Breast epithelium (tissue), 4 donors: Measurements from ENCODE around the gene ME3. TPM values are rescaled to one million over a fixed set of nuclear protein-coding genes. Genes with fewer than 3 reads are reported as not detected.

Experiments used
- DNase-seq, 2 donors: peaks; one replicate each; pipeline ENCODE4 v3.0.0-alpha.2; 2019; ENCODE audit warnings: low spot score in 2 of 2
- H3K27ac ChIP-seq, 2 donors: fragments of 200-600 bp; sonication (generic) in 1 of 2; one replicate each; pipeline ENCODE4 v1.5.1; 2016 to 2019; ENCODE audit warnings: mild to moderate bottlenecking in 1 of 2
- H3K27me3 ChIP-seq, 2 donors: fragments of 200-600 bp; sonication (generic) in 1 of 2; one replicate each; pipeline versions ENCODE4 v1.5.1 to v1.6.0; 2017 to 2019; ENCODE audit warnings: control low read depth in 1 of 2, mild to moderate bottlenecking in 1 of 2
- H3K36me3 ChIP-seq: fragments of 200-600 bp; one replicate; pipeline ENCODE4 v1.5.1; 2019
- H3K4me1 ChIP-seq, 2 donors: fragments of 200-600 bp; sonication (generic); one replicate each; pipeline ENCODE4 v1.5.1; 2016 to 2019; ENCODE audit warnings: control low read depth in 1 of 2
- H3K4me3 ChIP-seq, 3 donors: fragments of 200-600 bp; sonication (generic); 1 replicate in 2 of 3; 2 replicates in 1 of 3; pipeline ENCODE4 v1.5.1; 2016 to 2019; ENCODE audit warnings: mild to moderate bottlenecking in 3 of 3, moderate library complexity in 2 of 3
- H3K9me3 ChIP-seq, 2 donors: fragments of 200-600 bp; sonication (generic) in 1 of 2; one replicate each; pipeline ENCODE4 v1.5.1; 2016 to 2019; ENCODE audit warnings: control low read depth in 1 of 2
- POLR2A ChIP-seq: fragments of 450-650 bp; IDR thresholded peaks from one replicate; pipeline ENCODE4 v1.6.1; 2016; ENCODE audit warnings: antibody characterized with exemption, mild to moderate bottlenecking, moderate library complexity
- POLR2AphosphoS5 ChIP-seq, 3 donors: sonication (generic); formaldehyde crosslinking; IDR thresholded peaks; one replicate each; pipeline ENCODE4 v1.6.1; 2017; ENCODE audit warnings: antibody characterized with exemption in 3 of 3
- intact Hi-C: fragments of 100-400 bp; cut with DNase I; formaldehyde crosslinking; loops from one replicate; pipeline ENCODE4 v1.15.1; 2023; ENCODE audit warnings: low total_unique reads
- total RNA-seq, 3 donors: library from RNA; depleted of rRNA; stranded (reverse); fragments of >200 nt; gene quantifications; one replicate each; pipeline ENCODE4 v1.1.0, GENCODE V29; 2016
- TF ChIP-seq, protein P1 (sequence below), 3 donors: fragments of 450-650 bp; IDR thresholded peaks; one replicate each; pipeline ENCODE4 v1.5.1; 2016 to 2017; ENCODE audit warnings: antibody characterized with exemption in 3 of 3, mild to moderate bottlenecking in 3 of 3, moderate library complexity in 3 of 3

ME3 gene
- total RNA-seq, 3 donors from 2014 or later: 53.0 to 68.5 (median 56.3) TPM

DNA sequence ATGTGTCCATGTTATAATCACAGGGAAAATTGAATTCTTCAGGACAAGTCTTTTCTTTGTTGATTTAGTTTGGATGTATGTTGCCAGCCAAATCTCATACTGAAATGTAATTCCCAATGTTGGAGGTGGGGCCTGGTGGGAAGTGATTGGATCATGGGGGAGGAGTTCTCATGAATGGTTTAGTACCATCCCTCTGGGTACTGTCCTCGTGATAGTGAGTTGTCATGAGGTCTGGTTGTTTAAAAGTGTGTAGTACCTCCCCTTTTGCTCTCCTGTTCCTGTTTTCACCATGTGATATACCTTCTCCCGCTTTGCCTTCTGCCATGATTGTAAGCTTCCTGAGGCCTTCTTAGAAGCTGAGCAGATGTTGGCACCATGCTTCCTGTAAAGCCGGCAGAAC, 197.4 kb downstream of the ME3 start:
- H3K4me1 ChIP-seq: peaks cover 0 to 7% of the 10 kb centered on the region in 2 donors
- no peaks in the 10 kb centered on the region for H3K36me3 ChIP-seq
- TF ChIP-seq POLR2A: no peak
- intact Hi-C loops: no loop called here
- H3K9me3 ChIP-seq: no peaks in the 10 kb centered on the region
- H3K4me3 ChIP-seq: no peak overlapping the region
- peak overlapping the region in 1 of 2 donors; percentile 1 for H3K27ac ChIP-seq
- no peak for DNase-seq
- no peaks in the 10 kb centered on the region for H3K27me3 ChIP-seq

DNA sequence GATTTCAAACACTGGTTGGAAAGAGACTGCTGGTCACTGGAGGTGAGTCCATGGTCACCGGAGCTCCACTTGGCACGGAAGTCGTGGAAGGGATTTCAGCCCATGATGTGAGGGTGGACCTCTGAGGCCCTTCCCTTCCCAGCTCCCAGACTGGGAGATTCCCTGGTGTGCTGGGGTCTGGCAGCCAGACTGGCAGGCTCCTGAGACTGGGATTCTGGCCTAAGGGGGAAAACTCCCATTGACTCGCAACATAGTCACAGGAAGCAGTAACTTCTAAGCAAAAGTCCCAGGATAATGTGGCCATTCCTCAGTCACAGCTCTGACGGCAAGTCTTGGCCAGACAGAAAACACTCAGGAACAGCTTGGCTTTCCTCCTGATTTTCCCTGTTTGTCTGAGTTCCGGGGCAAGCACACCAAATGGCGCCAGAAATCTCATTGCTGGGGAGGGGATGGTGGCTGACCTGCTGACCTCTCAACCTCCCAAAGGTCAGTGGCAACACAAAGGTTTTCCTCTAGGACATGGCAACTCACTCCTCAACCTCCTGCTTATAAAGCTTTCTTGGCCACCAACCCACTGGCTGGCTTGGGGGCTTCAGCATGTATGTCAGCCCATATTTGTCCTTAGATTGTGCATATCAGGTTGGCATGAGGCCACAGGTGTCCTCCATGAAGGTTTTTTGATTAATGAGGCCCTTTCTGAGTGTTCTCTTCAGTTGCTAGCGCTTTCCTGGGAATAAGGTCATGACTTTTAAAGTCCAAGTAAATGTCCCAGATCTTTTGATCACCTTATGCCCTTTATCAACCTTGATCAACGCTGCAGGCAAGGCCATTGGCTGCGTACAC, 198.2 kb downstream of the ME3 start:
- H3K36me3 ChIP-seq: no peaks in the 10 kb centered on the region
- no peak for DNase-seq
- no peaks in the 10 kb centered on the region for H3K27me3 ChIP-seq
- TF ChIP-seq POLR2A (no peak), POLR2AphosphoS5 (IDR thresholded peaks at IDR 0.05) (no peak)
- TF ChIP-seq, protein P1, sequence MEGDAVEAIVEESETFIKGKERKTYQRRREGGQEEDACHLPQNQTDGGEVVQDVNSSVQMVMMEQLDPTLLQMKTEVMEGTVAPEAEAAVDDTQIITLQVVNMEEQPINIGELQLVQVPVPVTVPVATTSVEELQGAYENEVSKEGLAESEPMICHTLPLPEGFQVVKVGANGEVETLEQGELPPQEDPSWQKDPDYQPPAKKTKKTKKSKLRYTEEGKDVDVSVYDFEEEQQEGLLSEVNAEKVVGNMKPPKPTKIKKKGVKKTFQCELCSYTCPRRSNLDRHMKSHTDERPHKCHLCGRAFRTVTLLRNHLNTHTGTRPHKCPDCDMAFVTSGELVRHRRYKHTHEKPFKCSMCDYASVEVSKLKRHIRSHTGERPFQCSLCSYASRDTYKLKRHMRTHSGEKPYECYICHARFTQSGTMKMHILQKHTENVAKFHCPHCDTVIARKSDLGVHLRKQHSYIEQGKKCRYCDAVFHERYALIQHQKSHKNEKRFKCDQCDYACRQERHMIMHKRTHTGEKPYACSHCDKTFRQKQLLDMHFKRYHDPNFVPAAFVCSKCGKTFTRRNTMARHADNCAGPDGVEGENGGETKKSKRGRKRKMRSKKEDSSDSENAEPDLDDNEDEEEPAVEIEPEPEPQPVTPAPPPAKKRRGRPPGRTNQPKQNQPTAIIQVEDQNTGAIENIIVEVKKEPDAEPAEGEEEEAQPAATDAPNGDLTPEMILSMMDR (IDR thresholded peaks at IDR 0.05): no peak
- intact Hi-C loops: no loop called here
- no peak overlapping the region for H3K4me3 ChIP-seq
- peak overlapping the region; percentile 24 to 60 for H3K27ac ChIP-seq
- H3K4me1 ChIP-seq: peaks cover 0 to 7% of the 10 kb centered on the region in 2 donors
- no peaks in the 10 kb centered on the region for H3K9me3 ChIP-seq

DNA sequence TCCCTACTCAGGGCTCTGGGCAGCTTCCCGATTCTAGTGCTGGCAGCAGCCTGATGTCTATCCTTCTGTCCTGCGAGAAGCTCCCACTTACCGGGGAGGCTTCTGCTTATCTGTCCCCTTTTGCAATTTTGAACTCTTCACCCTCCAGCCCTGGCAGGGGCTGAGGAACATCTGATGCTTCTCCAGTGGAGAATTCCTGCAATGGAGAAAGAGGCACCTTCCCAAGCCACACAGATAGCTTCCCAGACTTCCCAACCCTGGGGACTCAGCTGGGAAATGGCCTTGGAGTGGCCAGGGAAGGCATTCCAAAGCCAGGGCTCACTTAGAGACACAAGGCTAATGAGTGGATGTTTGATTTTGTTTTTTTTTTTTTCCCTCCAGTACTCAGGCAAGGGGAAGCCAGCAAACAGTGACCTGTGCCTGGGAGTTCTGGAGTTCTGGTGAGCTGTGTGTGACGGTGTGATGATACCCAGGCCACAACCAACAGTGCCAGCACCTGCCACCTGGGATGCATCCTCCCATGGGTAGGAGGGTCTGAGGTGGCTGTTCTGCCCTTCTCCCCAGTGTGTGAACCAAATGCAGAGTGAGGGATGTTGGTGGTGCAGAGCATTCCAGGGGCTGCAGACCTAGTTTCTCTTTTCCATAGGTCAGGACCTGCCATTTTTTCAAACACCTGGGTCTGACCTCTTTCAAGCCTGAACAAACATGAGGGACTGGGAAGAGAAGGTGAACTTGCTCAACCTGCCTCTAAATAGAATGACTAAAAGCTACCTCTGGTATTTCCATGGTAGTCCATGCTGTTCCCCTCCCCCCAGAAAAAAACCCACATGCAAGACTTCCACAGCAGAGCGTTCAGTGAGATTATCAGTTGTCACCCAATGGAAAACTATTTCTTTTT, 202.7 kb downstream of the ME3 start:
- Histone ChIP-seq H3K27ac (peak overlapping the region in 1 of 2 donors; percentile 29), H3K9me3 (no peaks in the 10 kb centered on the region), H3K4me3 (no peak overlapping the region), H3K36me3 (no peaks in the 10 kb centered on the region), H3K4me1 (no peaks in the 10 kb centered on the region), H3K27me3 (no peaks in the 10 kb centered on the region)
- intact Hi-C loops: no loop called here
- TF ChIP-seq, protein P1 (IDR thresholded peaks at IDR 0.05): no peak
- TF ChIP-seq POLR2AphosphoS5 (IDR thresholded peaks at IDR 0.05) (no peak), POLR2A (no peak)
- DNase-seq: no peak

DNA sequence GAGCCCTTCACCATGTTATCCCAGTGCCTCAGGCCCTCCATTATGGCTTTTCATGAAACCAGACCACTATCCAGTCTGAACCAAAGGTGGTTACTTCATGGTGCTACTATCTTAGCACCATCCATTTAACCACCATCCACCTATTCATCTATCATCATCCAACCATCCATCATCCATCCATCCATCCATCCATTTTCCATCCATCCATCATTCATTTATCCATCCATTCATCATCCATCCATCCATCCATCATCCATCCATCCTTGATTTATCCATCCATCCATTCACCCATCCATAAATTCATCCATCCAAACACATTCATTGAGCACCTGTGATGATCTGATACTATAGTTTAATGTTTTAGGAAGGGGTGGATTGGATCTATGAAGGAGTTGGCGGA, 204.2 kb downstream of the ME3 start:
- intact Hi-C loops: no loop called here
- Histone ChIP-seq H3K4me1 (no peaks in the 10 kb centered on the region), H3K9me3 (no peaks in the 10 kb centered on the region), H3K27me3 (no peaks in the 10 kb centered on the region), H3K4me3 (no peak overlapping the region), H3K27ac (no peak overlapping the region), H3K36me3 (no peaks in the 10 kb centered on the region)
- TF ChIP-seq POLR2A (no peak), POLR2AphosphoS5 (IDR thresholded peaks at IDR 0.05) (no peak)
- TF ChIP-seq, protein P1 (IDR thresholded peaks at IDR 0.05): no peak
- no peak for DNase-seq

DNA sequence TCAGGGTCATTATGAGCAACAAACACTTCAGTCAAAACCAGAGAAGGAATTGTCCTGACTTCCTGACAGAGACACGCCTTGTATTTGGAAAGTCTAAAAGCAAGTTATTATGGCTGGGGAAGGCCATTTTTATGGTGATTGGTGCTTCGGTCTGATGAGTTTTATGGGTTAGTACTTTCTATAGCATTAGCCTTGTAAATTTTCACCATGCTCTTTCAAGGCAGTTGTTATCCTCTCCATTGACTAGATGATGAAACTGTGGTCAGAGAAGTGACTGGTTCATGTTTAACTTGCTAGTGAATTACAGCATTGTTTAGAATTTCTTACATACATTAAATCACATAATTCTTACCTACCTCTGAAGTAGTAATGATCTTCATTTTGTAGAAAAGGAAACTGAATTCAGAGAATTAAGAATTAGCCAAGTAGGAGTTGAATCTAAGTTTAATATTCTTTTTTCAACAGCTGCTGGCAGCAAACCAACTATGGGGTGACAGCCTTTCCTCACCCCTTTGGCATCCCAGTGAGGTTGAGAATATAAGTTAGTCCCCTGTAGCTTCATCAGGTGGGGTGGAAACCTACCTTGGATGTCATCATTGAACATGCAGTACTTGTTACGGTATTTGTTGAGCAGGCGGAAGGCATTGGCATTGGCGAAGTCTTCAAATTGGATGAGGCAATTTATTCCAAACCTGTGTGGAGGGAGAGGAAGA, 207.8 kb downstream of the ME3 start:
- Histone ChIP-seq H3K27ac (no peak overlapping the region), H3K36me3 (no peaks in the 10 kb centered on the region), H3K4me1 (peaks cover 0 to 5% of the 10 kb centered on the region in 2 donors), H3K9me3 (no peaks in the 10 kb centered on the region), H3K27me3 (no peaks in the 10 kb centered on the region), H3K4me3 (no peak overlapping the region)
- no peak for DNase-seq
- intact Hi-C loops: no loop called here
- TF ChIP-seq, protein P1 (IDR thresholded peaks at IDR 0.05): no peak
- TF ChIP-seq POLR2A (no peak), POLR2AphosphoS5 (IDR thresholded peaks at IDR 0.05) (no peak)
